Uterus (tissue), 2 donors: Measurements from ENCODE around the gene RNF157.

Source experiments
- POLR2A ChIP-seq, 2 donors: fragments of 450-650 bp; IDR thresholded peaks; one replicate each; pipeline ENCODE4 v1.6.1; 2016; ENCODE audit warnings: antibody characterized with exemption in 2 of 2, mild to moderate bottlenecking in 1 of 2, moderate library complexity in 1 of 2
- TF ChIP-seq, protein P1 (sequence below), 4 experiments: fragments of 200-600 bp in 2 of 4; fragments of 450-650 bp in 2 of 4; sonication (generic) in 2 of 4; IDR thresholded peaks; one replicate each; pipeline ENCODE4 v1.5.1; 2016 to 2019; ENCODE audit warnings: antibody characterized with exemption in 4 of 4, mild to moderate bottlenecking in 2 of 4, moderate library complexity in 1 of 4

DNA sequence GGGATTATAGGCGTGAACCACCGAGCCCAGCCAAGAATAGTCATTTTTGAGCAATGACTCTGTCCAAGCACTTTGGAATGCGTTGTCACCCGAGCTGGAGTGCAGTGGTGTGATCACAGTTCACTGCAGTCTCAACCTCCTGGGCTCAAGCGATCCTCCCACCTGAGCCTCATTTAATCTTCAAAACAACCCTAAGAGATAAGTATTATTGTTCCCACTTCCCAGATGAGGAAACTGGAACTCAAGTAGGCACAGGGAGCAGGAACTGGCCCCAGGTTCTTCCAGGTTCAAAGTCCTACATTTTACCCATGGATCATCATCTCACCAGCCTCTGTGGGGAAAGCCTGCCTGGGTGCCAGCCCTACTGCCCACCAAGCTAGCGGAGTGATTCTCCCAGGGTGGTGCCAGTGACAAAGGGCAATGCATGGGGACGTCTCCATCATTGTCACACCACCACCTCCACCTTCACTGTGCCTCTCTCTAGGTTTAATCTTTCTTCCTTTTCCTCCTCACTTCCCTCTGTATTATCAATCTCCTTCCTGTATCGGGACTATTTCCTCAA is 11.3 kb upstream of the RNF157 start:
- TF ChIP-seq, protein P1, sequence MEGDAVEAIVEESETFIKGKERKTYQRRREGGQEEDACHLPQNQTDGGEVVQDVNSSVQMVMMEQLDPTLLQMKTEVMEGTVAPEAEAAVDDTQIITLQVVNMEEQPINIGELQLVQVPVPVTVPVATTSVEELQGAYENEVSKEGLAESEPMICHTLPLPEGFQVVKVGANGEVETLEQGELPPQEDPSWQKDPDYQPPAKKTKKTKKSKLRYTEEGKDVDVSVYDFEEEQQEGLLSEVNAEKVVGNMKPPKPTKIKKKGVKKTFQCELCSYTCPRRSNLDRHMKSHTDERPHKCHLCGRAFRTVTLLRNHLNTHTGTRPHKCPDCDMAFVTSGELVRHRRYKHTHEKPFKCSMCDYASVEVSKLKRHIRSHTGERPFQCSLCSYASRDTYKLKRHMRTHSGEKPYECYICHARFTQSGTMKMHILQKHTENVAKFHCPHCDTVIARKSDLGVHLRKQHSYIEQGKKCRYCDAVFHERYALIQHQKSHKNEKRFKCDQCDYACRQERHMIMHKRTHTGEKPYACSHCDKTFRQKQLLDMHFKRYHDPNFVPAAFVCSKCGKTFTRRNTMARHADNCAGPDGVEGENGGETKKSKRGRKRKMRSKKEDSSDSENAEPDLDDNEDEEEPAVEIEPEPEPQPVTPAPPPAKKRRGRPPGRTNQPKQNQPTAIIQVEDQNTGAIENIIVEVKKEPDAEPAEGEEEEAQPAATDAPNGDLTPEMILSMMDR (IDR thresholded peaks at IDR 0.05) = no peak
- no peak for TF ChIP-seq POLR2A (IDR thresholded peaks at IDR 0.05)
